Measurements from ENCODE around the gene RTCB. TPM values are rescaled to one million over a fixed set of nuclear protein-coding genes. Genes with fewer than 3 reads are reported as not detected.

RTCB gene
- total and polyA plus RNA-seq, 2 donors from 2014 or later = 69.7 to 82.4 TPM

DNA sequence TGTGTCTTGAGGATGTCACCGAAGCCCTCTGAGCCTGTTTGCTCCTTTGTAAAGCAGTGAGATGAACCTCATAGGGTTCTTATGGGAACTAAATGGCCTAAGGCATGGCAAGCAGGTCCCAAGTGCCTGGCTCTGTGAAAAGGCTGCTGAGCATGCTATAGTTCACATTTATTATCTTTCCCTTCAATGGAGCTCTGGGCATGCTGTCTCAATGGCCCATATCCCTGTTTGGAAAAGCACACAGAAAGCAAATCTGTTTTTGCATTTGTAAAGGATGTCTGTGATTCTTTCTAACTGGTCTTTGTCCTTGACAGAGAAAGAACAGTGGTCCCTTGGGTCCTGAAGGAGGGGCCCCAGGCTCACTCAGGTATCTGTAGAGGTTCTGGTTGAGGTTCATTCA is 26.4 kb downstream of the RTCB start:
- H3K9me3 ChIP-seq (ENCODE audit: control insufficient read depth in 2 of 3, insufficient read depth in 1 of 3, low read length in 3 of 3) = no peaks in the 10 kb centered on the region
- peaks cover 4 to 16% (median 16%) of the 10 kb centered on the region in 3 donors for H3K36me3 ChIP-seq (ENCODE audit: control insufficient read depth in 2 of 3, insufficient read depth in 3 of 3, low read length in 3 of 3)
- H3K27me3 ChIP-seq (ENCODE audit: control insufficient read depth, insufficient read depth, low read length) = no peaks in the 10 kb centered on the region
- intact Hi-C loops (cut with DNase I) = no loop called here
- H3K9ac ChIP-seq (ENCODE audit: low read length in 3 of 3) = no peak overlapping the region
- FAIRE-seq (no peak), DNase-seq (no peak)
- no peak overlapping the region for H3K27ac ChIP-seq (ENCODE audit: low read depth in 2 of 2, low read length in 2 of 2)
- no peak overlapping the region for H3K4me3 ChIP-seq (ENCODE audit: low read length in 3 of 3)
- TF ChIP-seq, protein P1, sequence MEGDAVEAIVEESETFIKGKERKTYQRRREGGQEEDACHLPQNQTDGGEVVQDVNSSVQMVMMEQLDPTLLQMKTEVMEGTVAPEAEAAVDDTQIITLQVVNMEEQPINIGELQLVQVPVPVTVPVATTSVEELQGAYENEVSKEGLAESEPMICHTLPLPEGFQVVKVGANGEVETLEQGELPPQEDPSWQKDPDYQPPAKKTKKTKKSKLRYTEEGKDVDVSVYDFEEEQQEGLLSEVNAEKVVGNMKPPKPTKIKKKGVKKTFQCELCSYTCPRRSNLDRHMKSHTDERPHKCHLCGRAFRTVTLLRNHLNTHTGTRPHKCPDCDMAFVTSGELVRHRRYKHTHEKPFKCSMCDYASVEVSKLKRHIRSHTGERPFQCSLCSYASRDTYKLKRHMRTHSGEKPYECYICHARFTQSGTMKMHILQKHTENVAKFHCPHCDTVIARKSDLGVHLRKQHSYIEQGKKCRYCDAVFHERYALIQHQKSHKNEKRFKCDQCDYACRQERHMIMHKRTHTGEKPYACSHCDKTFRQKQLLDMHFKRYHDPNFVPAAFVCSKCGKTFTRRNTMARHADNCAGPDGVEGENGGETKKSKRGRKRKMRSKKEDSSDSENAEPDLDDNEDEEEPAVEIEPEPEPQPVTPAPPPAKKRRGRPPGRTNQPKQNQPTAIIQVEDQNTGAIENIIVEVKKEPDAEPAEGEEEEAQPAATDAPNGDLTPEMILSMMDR (IDR thresholded peaks at IDR 0.05; ENCODE audit: borderline replicate concordance, extremely low read depth, insufficient read depth) = no peak
- H3K4me1 ChIP-seq (ENCODE audit: control insufficient read depth in 2 of 3, insufficient read depth in 2 of 3, low read depth in 1 of 3, low read length in 3 of 3) = no peaks in the 10 kb centered on the region

DNA sequence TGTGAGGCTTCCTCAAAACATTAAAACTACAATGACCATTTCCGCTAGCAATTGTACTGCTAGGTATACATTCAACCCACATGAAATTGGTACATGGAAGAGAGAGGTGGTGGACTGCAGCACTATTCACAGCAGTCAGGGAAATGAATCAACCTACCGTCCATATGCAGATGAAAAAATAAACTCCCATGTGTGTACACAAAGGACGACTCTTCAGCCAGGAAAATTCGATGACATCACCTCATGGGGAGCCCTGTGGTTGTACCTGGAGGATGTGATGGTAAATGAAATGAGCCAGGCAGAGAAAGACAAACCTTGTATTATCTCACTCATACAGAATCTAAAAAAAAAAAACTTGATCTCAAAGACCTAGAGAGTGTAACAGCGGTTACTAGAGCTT is 31.1 kb downstream of the RTCB start:
- no peak overlapping the region for H3K9ac ChIP-seq (ENCODE audit: low read length in 3 of 3)
- no peak for DNase-seq
- H3K4me1 ChIP-seq (ENCODE audit: control insufficient read depth in 2 of 3, insufficient read depth in 2 of 3, low read depth in 1 of 3, low read length in 3 of 3) = no peaks in the 10 kb centered on the region
- intact Hi-C loops (cut with DNase I) = no loop called here
- no peaks in the 10 kb centered on the region for H3K36me3 ChIP-seq (ENCODE audit: control insufficient read depth in 2 of 3, insufficient read depth in 3 of 3, low read length in 3 of 3)
- TF ChIP-seq, protein P1 (IDR thresholded peaks at IDR 0.05; ENCODE audit: borderline replicate concordance, extremely low read depth, insufficient read depth) = no peak
- FAIRE-seq = no peak
- no peak overlapping the region for H3K4me3 ChIP-seq (ENCODE audit: low read length in 3 of 3)
- no peaks in the 10 kb centered on the region for H3K27me3 ChIP-seq (ENCODE audit: control insufficient read depth, insufficient read depth, low read length)
- H3K27ac ChIP-seq (ENCODE audit: low read depth in 2 of 2, low read length in 2 of 2) = no peak overlapping the region
- no peaks in the 10 kb centered on the region for H3K9me3 ChIP-seq (ENCODE audit: control insufficient read depth in 2 of 3, insufficient read depth in 1 of 3, low read length in 3 of 3)

DNA sequence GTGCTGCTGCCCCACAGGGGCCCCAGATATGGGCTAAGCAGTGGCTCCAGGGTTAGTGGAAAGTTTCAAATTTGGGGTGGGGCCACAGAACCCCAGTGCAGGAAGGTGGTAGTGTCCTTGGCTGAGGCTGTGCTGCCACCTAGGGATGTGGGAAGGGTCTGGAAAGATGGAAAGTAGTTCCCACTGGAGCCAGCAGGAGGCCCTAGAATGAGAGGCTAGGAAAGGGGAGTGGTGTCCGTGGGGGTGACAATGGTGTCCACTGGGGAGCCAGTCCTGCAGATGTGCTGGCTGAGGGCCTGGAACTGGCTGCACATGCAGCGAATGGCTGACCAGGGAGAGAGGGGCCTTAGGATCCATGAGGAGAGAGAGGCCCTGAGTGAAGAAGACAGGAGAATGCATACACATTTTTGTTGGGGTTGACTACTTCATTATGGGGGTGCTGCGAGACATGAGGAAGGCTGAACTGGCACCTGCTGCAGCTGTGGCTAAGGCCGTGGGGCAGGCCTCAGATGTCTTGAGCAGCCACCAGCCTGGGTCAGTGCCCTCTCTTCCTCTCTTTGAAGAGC is 33.3 kb downstream of the RTCB start:
- Histone ChIP-seq H3K4me1 (ENCODE audit: control insufficient read depth in 2 of 3, insufficient read depth in 2 of 3, low read depth in 1 of 3, low read length in 3 of 3) (no peaks in the 10 kb centered on the region), H3K9me3 (ENCODE audit: control insufficient read depth in 2 of 3, insufficient read depth in 1 of 3, low read length in 3 of 3) (no peaks in the 10 kb centered on the region), H3K9ac (ENCODE audit: low read length in 3 of 3) (no peak overlapping the region), H3K27ac (ENCODE audit: low read depth in 2 of 2, low read length in 2 of 2) (no peak overlapping the region), H3K36me3 (ENCODE audit: control insufficient read depth in 2 of 3, insufficient read depth in 3 of 3, low read length in 3 of 3) (no peaks in the 10 kb centered on the region), H3K4me3 (ENCODE audit: low read length in 3 of 3) (no peak overlapping the region), H3K27me3 (ENCODE audit: control insufficient read depth, insufficient read depth, low read length) (no peaks in the 10 kb centered on the region)
- TF ChIP-seq, protein P1 (IDR thresholded peaks at IDR 0.05; ENCODE audit: borderline replicate concordance, extremely low read depth, insufficient read depth) = peak; percentile 55
- peak in 2 of 5 donors; percentile 40 to 46 for DNase-seq
- FAIRE-seq = no peak
- intact Hi-C loops (cut with DNase I) = no loop called here

DNA sequence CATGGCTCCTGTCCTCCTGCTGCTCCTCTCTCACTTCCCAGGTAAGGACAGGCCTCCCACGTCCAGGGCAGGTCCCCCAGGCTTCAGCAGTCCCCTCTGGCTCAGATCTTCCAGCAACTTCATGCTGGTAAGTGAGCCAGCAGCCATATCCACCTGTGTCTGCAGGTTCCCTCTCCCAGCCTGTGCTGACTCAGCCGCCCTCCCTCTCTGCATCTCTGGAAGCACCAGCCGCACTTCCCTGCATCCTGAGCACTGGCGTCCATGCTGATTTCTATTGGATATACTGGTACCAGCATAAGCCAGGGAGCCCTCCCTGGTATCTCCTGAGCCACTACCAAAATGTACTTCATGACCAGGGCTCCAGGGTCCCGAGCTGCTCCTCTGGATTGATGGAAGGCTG is 35.4 kb downstream of the RTCB start:
- Histone ChIP-seq H3K27me3 (ENCODE audit: control insufficient read depth, insufficient read depth, low read length) (no peaks in the 10 kb centered on the region), H3K4me3 (ENCODE audit: low read length in 3 of 3) (no peak overlapping the region), H3K36me3 (ENCODE audit: control insufficient read depth in 2 of 3, insufficient read depth in 3 of 3, low read length in 3 of 3) (no peaks in the 10 kb centered on the region), H3K4me1 (ENCODE audit: control insufficient read depth in 2 of 3, insufficient read depth in 2 of 3, low read depth in 1 of 3, low read length in 3 of 3) (no peaks in the 10 kb centered on the region), H3K9me3 (ENCODE audit: control insufficient read depth in 2 of 3, insufficient read depth in 1 of 3, low read length in 3 of 3) (no peaks in the 10 kb centered on the region), H3K27ac (ENCODE audit: low read depth in 2 of 2, low read length in 2 of 2) (no peak overlapping the region), H3K9ac (ENCODE audit: low read length in 3 of 3) (no peak overlapping the region)
- TF ChIP-seq, protein P1 (IDR thresholded peaks at IDR 0.05; ENCODE audit: borderline replicate concordance, extremely low read depth, insufficient read depth) = no peak
- FAIRE-seq (no peak), DNase-seq (no peak)
- intact Hi-C loops (cut with DNase I) = no loop called here
